ENCODE results near the gene CCSER1.
"Not testable (repeated sequence)": the region's sequence is repeated elsewhere in the genome, so short reads cannot be mapped to it uniquely, and the experiment has no call there.

CCSER1 gene

GRCh38 chr4:90888571-90888970, 761.4 kb downstream of the CCSER1 start:
- no peak for TF ChIP-seq CTCF (conservative IDR thresholded peaks at IDR 0.05)
- H3K27ac ChIP-seq: no peak overlapping the region

- H3K27ac ChIP-seq: no peak overlapping the region
- TF ChIP-seq CTCF (conservative IDR thresholded peaks at IDR 0.05): no peak
Observed at GRCh38 chr4:90889171-90889570, 762.0 kb downstream of the CCSER1 start.

GRCh38 chr4:90903413-90903812, 776.2 kb downstream of the CCSER1 start:
- not testable (repeated sequence) for H3K27ac ChIP-seq

GRCh38 chr4:90904021-90904420, 776.8 kb downstream of the CCSER1 start:
- no peak for TF ChIP-seq CTCF (conservative IDR thresholded peaks at IDR 0.05)
- no peak overlapping the region for H3K27ac ChIP-seq

- no peak for TF ChIP-seq CTCF (conservative IDR thresholded peaks at IDR 0.05)
- no peak overlapping the region for H3K27ac ChIP-seq
Observed at GRCh38 chr4:90906239-90906638, 779.0 kb downstream of the CCSER1 start.

- not testable (repeated sequence) for H3K27ac ChIP-seq
Observed at GRCh38 chr4:90911724-90912434, 784.7 kb downstream of the CCSER1 start.

GRCh38 chr4:90922174-90922573, 795.0 kb downstream of the CCSER1 start:
- TF ChIP-seq CTCF (conservative IDR thresholded peaks at IDR 0.05): no peak

GRCh38 chr4:90926957-90927356, 799.8 kb downstream of the CCSER1 start:
- no peak for TF ChIP-seq CTCF (conservative IDR thresholded peaks at IDR 0.05)
- no peak overlapping the region for H3K27ac ChIP-seq

More at GRCh38 chr4:90922174-90922573, 795.0 kb downstream of the CCSER1 start:
- H3K27ac ChIP-seq: no peak overlapping the region

GRCh38 chr4:90943311-90943710, 816.1 kb downstream of the CCSER1 start:
- no peak for TF ChIP-seq CTCF (conservative IDR thresholded peaks at IDR 0.05)
- no peak overlapping the region for H3K27ac ChIP-seq
